OCI-LY1 (cell line): Measurements from ENCODE around the gene ZNF648.

Experiments
- CTCF ChIP-seq: fragments of 200-600 bp; sonication (generic), shearing (Covaris generic); IDR thresholded peaks from 2 replicates; pipeline ENCODE4 v1.5.1; 2017; ENCODE audit warnings: mild to moderate bottlenecking, antibody characterized with exemption, low read length, moderate library complexity, mixed read lengths
- EZH2 ChIP-seq: fragments of 200-600 bp; sonication (generic), shearing (Covaris generic); IDR thresholded peaks from 2 replicates; pipeline ENCODE4 v1.8.0; 2017; ENCODE audit warnings: borderline replicate concordance, mixed run types, mild to moderate bottlenecking, antibody characterized with exemption, low read length, moderate library complexity, mixed read lengths

GRCh38 chr1:182015360-182015759 is 46.2 kb downstream of the ZNF648 start:
- TF ChIP-seq EZH2 (no peak), CTCF (0 out of 2 replicates have a peak, but pooled peaks have one; percentile 15)
